AG10803 (cell line): ENCODE measurements around the gene CNTD1.
"Not testable (repeated sequence)": the region's sequence is repeated elsewhere in the genome, so short reads cannot be mapped to it uniquely, and the experiment has no call there.

ENCODE experiments used
- DNase-seq: peaks from one replicate; pipeline ENCODE4 v3.0.0; 2010; ENCODE audit warnings: low read depth
- H3K4me3 ChIP-seq: 2 replicates; pipeline ENCODE4 v1.5.1; 2011; ENCODE audit warnings: mild to moderate bottlenecking, low read length, control low read depth
- TF ChIP-seq, protein P1 (sequence below): conservative IDR thresholded peaks from 2 replicates; pipeline ENCODE4 v1.5.1; 2011; ENCODE audit warnings: mild to moderate bottlenecking, low read length, control low read depth, inconsistent platforms

Gene CNTD1

DNA sequence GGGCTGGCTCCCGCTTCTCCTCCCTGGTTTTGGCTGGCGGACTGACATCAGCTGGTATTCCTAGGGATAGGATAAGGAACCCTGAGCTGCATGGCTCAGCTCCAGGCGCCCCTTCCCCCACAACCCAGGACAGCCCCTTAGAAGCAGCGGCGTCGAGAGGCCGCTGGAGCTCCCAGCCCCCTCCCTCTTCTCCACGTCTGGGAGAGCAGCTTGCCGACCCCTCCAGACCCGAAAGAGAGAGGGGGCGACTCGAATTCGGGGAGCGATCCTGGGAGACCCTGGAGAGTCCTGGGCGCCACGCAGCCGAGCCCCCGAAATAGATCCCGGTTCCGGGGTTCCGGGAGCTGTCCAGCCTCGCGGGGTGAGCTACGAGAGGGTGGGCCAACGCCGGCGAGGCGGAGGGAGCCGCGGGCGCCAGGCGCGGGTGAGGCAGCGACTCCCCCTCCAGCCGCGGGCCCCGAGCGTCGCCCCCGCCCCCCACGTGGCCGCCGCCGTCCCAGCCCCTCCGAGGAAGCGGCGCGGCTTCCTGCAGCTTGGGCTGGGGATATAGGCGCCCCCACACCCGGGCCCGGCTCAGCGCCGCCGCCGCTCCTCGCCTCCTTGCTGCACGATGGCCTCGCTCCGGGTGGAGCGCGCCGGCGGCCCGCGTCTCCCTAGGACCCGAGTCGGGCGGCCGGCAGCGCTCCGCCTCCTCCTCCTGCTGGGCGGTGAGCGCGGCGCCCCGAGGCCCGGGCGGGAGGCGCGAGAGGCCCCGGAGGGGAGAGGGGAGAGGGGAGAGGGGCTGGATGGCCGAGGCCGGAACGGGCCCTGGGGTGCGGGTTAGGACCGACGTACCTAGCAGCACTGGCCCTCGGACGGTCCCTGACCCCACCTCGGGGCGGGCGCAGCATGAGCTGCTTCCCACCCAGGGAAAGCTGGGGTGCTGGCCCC, 37.7 kb upstream of the CNTD1 start, which contains the start of gene RAMP2:
Gene RAMP2, plus strand, starts transcription at position 576 of the 930 bp plus-strand sequence. Its CDS starts 35 bp downstream, at position 611.
- H3K4me3 ChIP-seq, result peak within 1 kb of the TSS; percentile 41

DNA sequence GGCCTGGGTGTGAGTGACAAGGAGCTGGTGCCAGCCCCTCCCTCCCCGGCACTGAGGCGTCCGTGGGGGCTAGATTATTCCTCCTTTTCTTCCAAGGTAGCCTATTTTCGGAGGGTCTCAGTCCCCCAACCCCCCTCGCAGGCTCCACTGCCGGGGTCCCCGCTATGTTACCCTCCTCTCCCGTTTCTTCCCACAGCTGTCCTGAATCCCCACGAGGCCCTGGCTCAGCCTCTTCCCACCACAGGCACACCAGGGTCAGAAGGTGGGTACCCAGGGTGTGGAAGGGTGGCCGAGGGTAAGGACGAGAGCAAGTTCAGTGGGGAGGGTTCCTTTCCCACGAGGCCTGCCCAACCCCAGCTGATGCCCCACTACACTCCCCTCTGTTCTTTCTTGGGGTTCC, 37.0 kb upstream of the CNTD1 start:
- TF ChIP-seq, protein P1, sequence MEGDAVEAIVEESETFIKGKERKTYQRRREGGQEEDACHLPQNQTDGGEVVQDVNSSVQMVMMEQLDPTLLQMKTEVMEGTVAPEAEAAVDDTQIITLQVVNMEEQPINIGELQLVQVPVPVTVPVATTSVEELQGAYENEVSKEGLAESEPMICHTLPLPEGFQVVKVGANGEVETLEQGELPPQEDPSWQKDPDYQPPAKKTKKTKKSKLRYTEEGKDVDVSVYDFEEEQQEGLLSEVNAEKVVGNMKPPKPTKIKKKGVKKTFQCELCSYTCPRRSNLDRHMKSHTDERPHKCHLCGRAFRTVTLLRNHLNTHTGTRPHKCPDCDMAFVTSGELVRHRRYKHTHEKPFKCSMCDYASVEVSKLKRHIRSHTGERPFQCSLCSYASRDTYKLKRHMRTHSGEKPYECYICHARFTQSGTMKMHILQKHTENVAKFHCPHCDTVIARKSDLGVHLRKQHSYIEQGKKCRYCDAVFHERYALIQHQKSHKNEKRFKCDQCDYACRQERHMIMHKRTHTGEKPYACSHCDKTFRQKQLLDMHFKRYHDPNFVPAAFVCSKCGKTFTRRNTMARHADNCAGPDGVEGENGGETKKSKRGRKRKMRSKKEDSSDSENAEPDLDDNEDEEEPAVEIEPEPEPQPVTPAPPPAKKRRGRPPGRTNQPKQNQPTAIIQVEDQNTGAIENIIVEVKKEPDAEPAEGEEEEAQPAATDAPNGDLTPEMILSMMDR, result no peak
- H3K4me3 ChIP-seq, result peak overlapping the region; percentile 41; the same call in 1 of the 2 replicates
- no peak for DNase-seq

More for the DNA sequence above, 37.7 kb upstream of the CNTD1 start, which contains the start of gene RAMP2:
- no peak for DNase-seq
- TF ChIP-seq, protein P1, result no peak

DNA sequence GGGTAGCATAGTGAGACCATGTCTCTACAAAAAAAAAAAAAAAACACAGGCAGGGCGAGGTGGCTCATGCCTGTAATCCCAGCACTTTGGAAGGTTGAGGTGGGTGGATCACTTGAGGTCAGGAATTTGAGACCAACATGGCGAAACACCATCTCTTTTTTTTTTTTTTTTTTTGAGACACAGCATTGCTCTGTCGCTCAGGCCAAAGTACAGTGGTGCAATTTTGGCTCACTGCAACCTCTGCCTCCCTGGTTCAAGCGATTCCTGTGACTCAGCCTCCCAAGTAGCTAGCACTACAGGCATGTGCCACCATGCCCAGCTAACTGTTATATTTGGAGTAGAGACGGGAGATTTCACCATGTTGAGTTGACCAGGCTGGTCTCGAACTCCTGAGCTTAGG, 32.5 kb upstream of the CNTD1 start:
- no peak for DNase-seq
- TF ChIP-seq, protein P1, result no peak

DNA sequence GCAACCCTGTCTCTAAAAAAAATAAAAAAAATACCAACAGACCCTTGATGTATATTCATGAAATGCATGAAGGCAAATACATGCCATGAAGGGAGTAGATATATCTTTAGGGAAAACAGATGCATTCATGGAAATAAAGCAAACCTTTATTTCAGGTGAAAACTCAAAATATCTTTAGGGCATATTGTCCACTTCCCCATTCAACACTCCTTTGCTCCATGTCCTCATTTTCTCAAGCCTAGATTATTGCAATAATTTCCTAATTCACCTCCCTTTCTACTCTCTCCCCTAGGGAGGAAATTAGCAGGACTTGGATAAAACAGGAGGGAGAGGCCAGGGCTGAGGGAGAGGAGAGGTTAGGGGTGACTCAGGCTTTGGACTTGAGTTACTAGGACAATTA, 31.1 kb upstream of the CNTD1 start:
- DNase-seq, result no peak
- no peak overlapping the region for H3K4me3 ChIP-seq
- TF ChIP-seq, protein P1, result no peak

More for the DNA sequence above, 32.5 kb upstream of the CNTD1 start:
- H3K4me3 ChIP-seq, result no peak overlapping the region

DNA sequence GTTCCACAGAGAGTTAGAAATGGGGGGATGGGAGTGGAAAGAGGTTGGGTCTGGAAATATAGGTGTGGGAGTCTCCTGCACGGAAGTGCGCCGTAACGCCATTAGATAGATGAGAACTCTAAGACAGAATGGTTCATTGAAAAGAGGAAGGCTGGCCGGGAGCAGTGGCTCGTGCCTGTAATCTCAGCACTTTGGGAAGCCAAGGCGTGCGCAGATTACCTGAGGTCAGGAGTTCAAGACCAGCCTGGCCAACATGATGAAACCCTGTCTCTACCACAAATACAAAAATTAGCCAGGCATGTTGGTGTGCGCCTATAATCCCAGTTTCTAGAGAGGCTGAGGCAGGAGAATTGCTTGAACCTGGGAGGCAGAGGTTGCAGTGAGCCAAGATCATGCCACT, 30.7 kb upstream of the CNTD1 start:
- DNase-seq, result not testable (repeated sequence)

DNA sequence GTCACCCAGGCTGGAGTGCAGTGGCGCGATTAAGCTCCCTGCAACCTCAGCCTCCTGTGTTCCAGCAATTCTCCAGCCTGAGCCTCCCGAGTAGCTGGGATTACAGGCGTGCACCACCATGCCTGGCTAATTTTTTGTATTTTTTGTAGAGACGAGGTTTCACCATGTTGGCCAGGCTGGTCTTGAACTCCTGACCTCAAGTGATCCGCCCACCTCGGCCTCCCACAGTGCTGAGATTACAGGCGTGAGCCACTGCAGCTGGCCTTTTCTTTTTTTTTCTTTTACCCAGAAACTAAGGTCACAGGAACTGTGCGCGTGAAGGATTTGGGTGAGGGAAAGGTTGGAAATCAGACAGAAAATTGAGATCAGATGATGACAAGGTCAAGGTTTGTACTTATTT, 28.7 kb upstream of the CNTD1 start:
- not testable (repeated sequence) for H3K4me3 ChIP-seq, DNase-seq

More for the DNA sequence above, 30.7 kb upstream of the CNTD1 start:
- H3K4me3 ChIP-seq, result not testable (repeated sequence)

DNA sequence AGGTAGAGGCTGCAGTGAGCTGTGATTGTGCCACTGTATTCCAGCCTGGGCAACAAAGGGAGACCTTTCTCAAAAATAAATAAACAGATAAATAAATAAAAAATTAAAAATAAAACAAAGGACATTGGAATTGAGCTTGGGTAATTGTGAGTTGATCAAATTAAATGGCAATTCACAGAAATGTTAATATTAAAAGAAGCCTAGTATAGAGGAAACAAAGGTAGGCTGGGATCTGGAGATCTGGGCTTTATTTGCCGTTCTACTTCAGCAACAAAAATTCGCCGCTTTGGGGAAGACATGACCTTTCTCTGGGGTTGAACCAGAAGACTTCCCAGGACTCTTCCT, 25.7 kb upstream of the CNTD1 start:
- TF ChIP-seq, protein P1, result no peak
- DNase-seq, result no peak
- H3K4me3 ChIP-seq, result peak overlapping the region; percentile 97
